CD8-positive, alpha-beta memory T cell (primary cell): ENCODE data around the gene CIB4. TPM values are rescaled to one million over a fixed set of nuclear protein-coding genes. Genes with fewer than 3 reads are reported as not detected.

Experiments
- CTCF ChIA-PET: fragments of 350-600 bp; sonication (Branson Sonifier 250); formaldehyde crosslinking; loops from one replicate; lab custom pipeline; 2021; ENCODE audit warnings: antibody characterized with exemption; lab: Charles Lee
- POLR2A ChIA-PET: fragments of 350-600 bp; sonication (Branson Sonifier 250); formaldehyde crosslinking; loops from one replicate; lab custom pipeline; 2021; ENCODE audit warnings: antibody characterized with exemption; lab: Charles Lee
- DNase-seq, 5 donors: peaks; one replicate each; pipeline versions ENCODE4 v3.0.0 to v3.0.0-alpha.2; 2020 to 2022; ENCODE audit warnings: mixed read lengths in 1 of 5
- H3K27ac ChIP-seq: one replicate; pipeline ENCODE4 v1.7.0; 2013; ENCODE audit warnings: low read depth, mild to moderate bottlenecking, low read length, moderate library complexity
- H3K27me3 ChIP-seq: 2 replicates; pipeline ENCODE4 v1.7.0; 2013; ENCODE audit warnings: low read length, mild to moderate bottlenecking; ENCODE audit not compliant: insufficient read depth, poor library complexity, severe bottlenecking
- H3K36me3 ChIP-seq: 2 replicates; pipeline ENCODE4 v1.7.0; 2013; ENCODE audit warnings: mild to moderate bottlenecking, low read length, moderate library complexity; ENCODE audit not compliant: insufficient read depth
- H3K4me1 ChIP-seq: 2 replicates; pipeline ENCODE4 v1.7.0; 2013; ENCODE audit warnings: mild to moderate bottlenecking, low read length, moderate library complexity; ENCODE audit not compliant: insufficient read depth
- H3K4me3 ChIP-seq: 2 replicates; pipeline ENCODE4 v1.7.0; 2013; ENCODE audit warnings: mild to moderate bottlenecking, low read length
- H3K9me3 ChIP-seq: 2 replicates; pipeline ENCODE4 v1.7.0; 2013; ENCODE audit warnings: mild to moderate bottlenecking, low read length
- H3K27ac Mint-ChIP-seq, 8 donors: one replicate each; pipeline ENCODE4 v1.8.0; 2020 to 2021; ENCODE audit warnings: mixed read lengths in 8 of 8, mild to moderate bottlenecking in 6 of 8, inconsistent platforms in 3 of 8, moderate library complexity in 3 of 8
- H3K27me3 Mint-ChIP-seq, 2 donors: one replicate each; pipeline ENCODE4 v1.8.0; 2020 to 2021; ENCODE audit warnings: mixed read lengths in 2 of 2, mild to moderate bottlenecking in 1 of 2, moderate library complexity in 1 of 2
- H3K36me3 Mint-ChIP-seq, 3 donors: one replicate each; pipeline ENCODE4 v1.8.0; 2020 to 2021; ENCODE audit warnings: mixed read lengths in 3 of 3, inconsistent platforms in 1 of 3, mild to moderate bottlenecking in 1 of 3
- H3K4me1 Mint-ChIP-seq, 3 donors: one replicate each; pipeline ENCODE4 v1.8.0; 2020 to 2021; ENCODE audit warnings: mixed read lengths in 3 of 3, inconsistent platforms in 1 of 3, mild to moderate bottlenecking in 1 of 3
- H3K4me3 Mint-ChIP-seq, 7 donors: one replicate each; pipeline ENCODE4 v1.8.0; 2020 to 2021; ENCODE audit warnings: mixed read lengths in 7 of 7, mild to moderate bottlenecking in 6 of 7, moderate library complexity in 4 of 7, inconsistent platforms in 2 of 7
- H3K9me3 Mint-ChIP-seq, 5 donors: one replicate each; pipeline ENCODE4 v1.8.0; 2020 to 2022; ENCODE audit warnings: mixed read lengths in 5 of 5, mild to moderate bottlenecking in 3 of 5, moderate library complexity in 2 of 5, inconsistent platforms in 1 of 5
- polyA plus RNA-seq: library from polyadenylated mRNA; unstranded; fragments of 300-500 nt; fragmentation: Illumina TruSeq; gene quantifications from one replicate; pipeline ENCODE4 v1.2.3, GENCODE V29; 2021
- total RNA-seq, 2 experiments: library from RNA; stranded (reverse); gene quantifications; one replicate each; pipeline ENCODE4 v1.2.3, GENCODE V29; 2021

The CIB4 gene
- total and polyA plus RNA-seq, 3 experiments from 2014 or later, result not detected

DNA sequence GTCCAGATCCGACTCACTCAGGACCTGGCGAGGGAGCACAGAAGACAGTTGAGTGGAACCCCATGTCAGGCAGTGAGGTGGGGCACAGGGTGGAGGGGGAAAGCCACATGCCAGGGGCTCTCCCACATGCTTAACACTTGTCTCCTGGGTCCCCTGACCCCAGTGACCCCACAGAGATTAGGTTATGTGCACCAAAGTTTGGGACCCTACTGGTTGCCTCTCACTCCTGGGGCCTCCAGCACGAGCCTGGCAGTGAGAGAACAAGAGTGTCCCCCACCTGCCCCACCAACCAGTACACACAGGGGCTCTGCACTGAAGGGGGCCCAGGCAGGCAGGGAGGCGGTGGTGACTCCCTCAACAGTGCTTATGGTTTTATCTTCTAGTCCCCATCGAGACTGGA, 58.3 kb downstream of the CIB4 start:
- H3K4me3 ChIP-seq, result no peak overlapping the region
- peaks cover 0 to 2% (median 0%) of the 10 kb centered on the region in 5 donors for H3K9me3 Mint-ChIP-seq
- H3K27me3 ChIP-seq, result no peaks in the 10 kb centered on the region

DNA sequence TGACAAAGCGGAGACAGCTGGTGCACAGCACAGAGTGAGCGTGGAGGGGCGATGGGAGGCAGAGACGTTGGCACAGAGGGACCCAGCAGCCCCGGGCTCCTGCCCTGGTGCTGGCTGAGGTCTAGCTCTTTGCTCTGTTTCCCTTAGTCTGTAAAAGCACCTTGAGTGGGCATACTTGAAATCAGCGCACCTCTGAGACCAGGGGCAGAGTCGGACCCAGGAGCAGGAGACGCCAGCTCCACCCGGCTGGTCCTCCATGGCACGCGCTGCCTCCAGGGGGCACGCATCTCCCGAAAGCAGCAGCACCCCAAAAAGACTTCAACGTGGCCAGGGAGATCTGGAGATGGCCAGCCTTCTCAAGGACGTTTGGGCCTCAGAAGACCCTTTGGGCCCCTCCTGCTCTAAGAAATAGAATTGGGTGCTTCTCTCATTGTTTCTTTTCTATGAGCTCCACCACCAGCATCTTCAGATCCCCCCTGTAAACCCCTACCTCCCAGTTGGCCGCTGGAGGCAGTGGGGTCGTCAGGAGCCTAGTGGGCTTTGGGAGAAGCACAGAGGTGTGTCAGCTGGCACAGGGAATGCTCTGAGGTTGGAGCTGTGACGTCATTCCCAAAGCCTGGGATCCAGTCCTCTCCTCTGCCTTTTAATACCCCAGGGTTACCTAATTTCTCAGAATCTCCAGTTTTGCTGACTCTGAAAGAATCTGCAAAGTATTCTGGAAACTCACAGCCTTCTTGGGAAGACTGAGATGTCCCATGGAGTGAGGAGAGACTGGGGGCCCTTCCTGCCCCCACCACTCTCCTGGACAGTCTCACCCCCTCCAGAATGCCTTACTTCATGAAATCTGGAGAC, 58.9 kb downstream of the CIB4 start:
- no peaks in the 10 kb centered on the region for H3K4me1 ChIP-seq
- CTCF ChIA-PET, result interaction anchor here (0.6 to 0.9 kb wide), 2 partner anchors 86 to 233 kb away, joined by 3 read pairs; no protein-coding TSS in a partner anchor
- no peaks in the 10 kb centered on the region for H3K36me3 ChIP-seq
- peaks cover 0 to 4% (median 2%) of the 10 kb centered on the region in 3 donors for H3K4me1 Mint-ChIP-seq
- peaks cover 17 to 59% of the 10 kb centered on the region in 2 donors for H3K27me3 Mint-ChIP-seq
- peaks cover 0 to 2% (median 0%) of the 10 kb centered on the region in 5 donors for H3K9me3 Mint-ChIP-seq
- no peaks in the 10 kb centered on the region for H3K9me3 ChIP-seq
- POLR2A ChIA-PET, result no interaction called here
- no peak overlapping the region for H3K27ac ChIP-seq
- no peak overlapping the region for H3K4me3 ChIP-seq
- H3K27me3 ChIP-seq, result no peaks in the 10 kb centered on the region
- DNase-seq, result no peak
- no peaks in the 10 kb centered on the region for H3K36me3 Mint-ChIP-seq
- no peak overlapping the region for H3K4me3 Mint-ChIP-seq
- H3K27ac Mint-ChIP-seq, result no peak overlapping the region

More for the DNA sequence above, 58.3 kb downstream of the CIB4 start:
- H3K27me3 Mint-ChIP-seq, result peaks cover 17 to 59% of the 10 kb centered on the region in 2 donors
- no peaks in the 10 kb centered on the region for H3K4me1 Mint-ChIP-seq
- no peak overlapping the region for H3K27ac Mint-ChIP-seq
- H3K9me3 ChIP-seq, result no peaks in the 10 kb centered on the region
- H3K4me1 ChIP-seq, result no peaks in the 10 kb centered on the region
- DNase-seq, result no peak
- ChIA-PET POLR2A (no interaction called here), CTCF (no interaction called here)
- H3K27ac ChIP-seq, result no peak overlapping the region
- no peaks in the 10 kb centered on the region for H3K36me3 ChIP-seq
- H3K36me3 Mint-ChIP-seq, result no peaks in the 10 kb centered on the region
- H3K4me3 Mint-ChIP-seq, result no peak overlapping the region

DNA sequence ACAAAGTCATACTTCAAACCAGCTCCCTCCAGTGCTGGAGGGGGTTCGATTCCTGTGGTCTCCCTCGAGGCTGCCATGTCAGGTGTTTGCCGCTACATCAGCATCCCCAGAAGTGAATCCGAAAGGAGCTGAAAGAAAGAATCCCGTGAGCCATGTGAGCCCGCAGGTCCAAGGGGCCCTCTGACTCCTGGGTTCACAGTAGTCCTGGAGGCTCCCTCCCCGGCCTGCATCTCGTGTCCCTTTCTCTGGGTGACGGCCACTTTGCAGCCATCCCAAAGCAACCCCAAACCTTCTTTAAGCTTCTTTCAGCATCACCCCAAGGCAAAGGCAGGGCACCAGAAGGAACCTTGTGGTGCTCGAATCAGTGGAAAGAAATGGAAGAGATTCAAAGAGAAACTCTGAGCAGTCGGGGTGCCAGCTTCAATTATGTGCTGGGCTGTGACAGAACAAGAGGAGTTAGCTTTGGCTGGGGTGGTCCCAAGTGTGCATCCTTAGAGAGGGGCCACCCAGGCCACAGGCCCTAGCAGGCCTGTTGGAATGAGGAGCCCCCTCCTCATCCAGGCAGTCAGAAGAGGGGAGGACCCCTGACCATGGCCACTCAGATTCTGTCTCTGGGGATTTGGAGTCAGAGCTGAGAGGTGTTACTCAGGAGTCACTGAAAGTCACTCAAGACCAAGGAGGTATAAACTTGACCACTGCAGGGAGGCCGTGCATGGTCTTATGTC, 59.7 kb downstream of the CIB4 start:
- Mint-ChIP-seq H3K36me3 (no peaks in the 10 kb centered on the region), H3K4me1 (peaks cover 0 to 4% (median 2%) of the 10 kb centered on the region in 3 donors), H3K9me3 (peaks cover 0 to 2% (median 0%) of the 10 kb centered on the region in 5 donors), H3K4me3 (no peak overlapping the region), H3K27ac (no peak overlapping the region), H3K27me3 (peaks cover 17 to 60% of the 10 kb centered on the region in 2 donors)
- H3K4me3 ChIP-seq, result no peak overlapping the region
- H3K27ac ChIP-seq, result no peak overlapping the region
- no peaks in the 10 kb centered on the region for H3K4me1 ChIP-seq
- no peaks in the 10 kb centered on the region for H3K9me3 ChIP-seq
- ChIA-PET POLR2A (no interaction called here), CTCF (interaction anchor here (0.6 to 0.9 kb wide), 2 partner anchors 85 to 232 kb away, joined by 3 read pairs; no protein-coding TSS in a partner anchor)
- no peaks in the 10 kb centered on the region for H3K36me3 ChIP-seq
- H3K27me3 ChIP-seq, result no peaks in the 10 kb centered on the region
- no peak for DNase-seq

DNA sequence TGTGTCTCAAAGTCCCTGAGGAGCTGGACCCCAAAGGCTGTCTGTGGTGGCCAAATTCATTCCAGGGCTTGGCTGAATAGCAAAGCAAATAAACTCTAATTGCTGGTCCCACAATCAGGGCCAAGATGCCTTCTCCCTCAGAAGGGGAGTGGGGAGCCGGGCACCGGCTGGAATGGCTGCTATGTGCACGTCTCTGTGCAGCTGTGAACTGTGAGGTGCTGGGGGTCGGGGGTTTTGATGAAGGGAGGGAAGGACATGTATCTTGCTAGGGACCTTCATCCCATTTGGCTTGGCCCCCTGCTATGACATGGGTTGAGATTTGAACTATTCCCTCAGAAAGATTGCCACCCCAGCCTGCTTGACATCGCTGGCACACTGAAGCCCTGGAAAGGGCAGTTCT, 60.4 kb downstream of the CIB4 start:
- Histone ChIP-seq H3K27me3 (no peaks in the 10 kb centered on the region), H3K9me3 (no peaks in the 10 kb centered on the region)

DNA sequence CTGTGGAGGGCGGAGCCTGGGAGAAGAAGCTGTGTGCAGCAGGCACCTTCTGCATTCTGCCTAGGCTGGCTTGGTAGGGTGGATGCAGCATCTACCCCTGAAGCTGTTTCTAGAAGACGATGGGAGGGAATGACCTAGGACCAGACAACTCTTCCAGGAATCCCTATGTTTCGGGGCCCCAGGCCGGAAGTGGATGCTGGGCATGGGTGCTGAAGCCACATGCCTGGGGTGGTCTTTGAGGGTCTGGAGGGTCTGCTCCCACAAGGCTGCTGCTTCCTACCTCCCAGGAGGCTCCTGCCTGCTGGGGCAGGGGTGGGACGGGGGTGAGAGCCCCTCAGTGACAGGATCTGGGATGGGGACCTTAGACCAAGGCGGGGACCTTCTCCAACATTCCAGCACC, 61.0 kb downstream of the CIB4 start:
- Mint-ChIP-seq H3K27me3 (peaks cover 10 to 51% of the 10 kb centered on the region in 2 donors), H3K9me3 (no peaks in the 10 kb centered on the region), H3K4me3 (no peak overlapping the region), H3K27ac (no peak overlapping the region), H3K36me3 (no peaks in the 10 kb centered on the region), H3K4me1 (peaks cover 0 to 4% (median 2%) of the 10 kb centered on the region in 3 donors)
- H3K27me3 ChIP-seq, result no peaks in the 10 kb centered on the region
- POLR2A ChIA-PET, result no interaction called here
- no peaks in the 10 kb centered on the region for H3K36me3 ChIP-seq
- no peak for DNase-seq
- no peaks in the 10 kb centered on the region for H3K4me1 ChIP-seq
- H3K4me3 ChIP-seq, result no peak overlapping the region
- no peak overlapping the region for H3K27ac ChIP-seq
- CTCF ChIA-PET, result no interaction called here
- no peaks in the 10 kb centered on the region for H3K9me3 ChIP-seq

More for the DNA sequence above, 60.4 kb downstream of the CIB4 start:
- H3K36me3 Mint-ChIP-seq, result no peaks in the 10 kb centered on the region
- H3K4me1 Mint-ChIP-seq, result peaks cover 0 to 4% (median 2%) of the 10 kb centered on the region in 3 donors
- H3K4me3 Mint-ChIP-seq, result no peak overlapping the region
- no peak for DNase-seq
- H3K9me3 Mint-ChIP-seq, result no peaks in the 10 kb centered on the region
- CTCF ChIA-PET, result no interaction called here
- no peaks in the 10 kb centered on the region for H3K36me3 ChIP-seq
- H3K27ac Mint-ChIP-seq, result no peak overlapping the region
- H3K27ac ChIP-seq, result no peak overlapping the region
- peaks cover 15 to 55% of the 10 kb centered on the region in 2 donors for H3K27me3 Mint-ChIP-seq
- no peaks in the 10 kb centered on the region for H3K4me1 ChIP-seq
- POLR2A ChIA-PET, result no interaction called here
- H3K4me3 ChIP-seq, result no peak overlapping the region

DNA sequence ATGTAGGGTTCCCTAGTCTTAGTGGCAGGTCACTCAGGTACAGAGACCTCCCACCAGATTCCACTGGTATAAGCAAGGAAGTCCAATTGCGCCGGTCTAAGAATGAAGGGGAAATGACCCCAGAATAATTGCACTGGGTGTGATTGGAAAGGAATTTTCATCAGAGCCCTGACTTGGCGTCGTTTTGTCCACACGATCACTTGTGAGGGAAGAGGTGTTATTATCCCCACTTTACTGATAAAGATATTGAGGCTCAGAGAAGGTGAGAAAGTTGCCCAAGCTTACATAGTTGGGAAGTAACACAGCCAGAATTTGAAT, 61.5 kb downstream of the CIB4 start:
- H3K9me3 Mint-ChIP-seq, result no peaks in the 10 kb centered on the region
- CTCF ChIA-PET, result no interaction called here
- H3K4me1 Mint-ChIP-seq, result peaks cover 0 to 4% (median 2%) of the 10 kb centered on the region in 3 donors

DNA sequence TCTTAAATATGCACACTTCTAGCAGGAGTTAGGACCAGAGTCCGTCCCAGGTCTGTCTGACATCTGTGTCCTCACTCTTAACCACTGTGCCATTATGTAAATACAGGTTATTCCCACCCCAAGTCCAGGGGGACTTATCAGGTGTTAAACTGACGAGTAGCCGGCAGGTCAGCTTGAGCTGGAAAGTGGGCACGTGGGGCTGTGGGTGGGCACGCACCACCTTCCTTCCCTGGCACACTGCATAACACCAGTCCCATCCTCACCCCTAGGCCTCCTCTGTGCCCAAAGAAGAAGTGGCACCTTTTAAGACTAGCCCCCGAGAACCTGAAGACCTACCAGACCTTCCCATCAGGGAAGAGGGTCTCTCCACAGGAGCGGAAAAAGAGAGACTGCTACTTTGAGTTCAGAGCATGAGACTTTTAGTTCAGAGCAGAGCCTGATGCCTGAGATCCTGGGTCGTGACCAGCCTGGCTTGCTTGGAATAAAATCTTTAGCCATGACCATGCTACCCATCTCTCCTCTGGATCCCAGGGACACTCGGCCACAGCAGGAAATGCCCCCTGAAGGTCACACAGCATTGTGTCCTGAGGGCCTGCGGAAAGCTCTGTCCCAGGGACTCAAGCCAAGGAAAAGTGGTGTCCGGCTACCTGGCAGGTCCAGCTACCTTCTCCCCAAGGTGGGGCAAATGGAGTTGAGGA, 62.0 kb downstream of the CIB4 start:
- ChIA-PET CTCF (interaction anchor here (1.7 to 2.2 kb wide), 3 partner anchors 12 to 56 kb away, joined by 4 to 8 read pairs (median 7); a partner anchor contains a TSS), POLR2A (no interaction called here)
- Histone ChIP-seq H3K27me3 (no peaks in the 10 kb centered on the region), H3K9me3 (no peaks in the 10 kb centered on the region), H3K4me1 (no peaks in the 10 kb centered on the region), H3K27ac (no peak overlapping the region), H3K36me3 (no peaks in the 10 kb centered on the region), H3K4me3 (no peak overlapping the region)
- Mint-ChIP-seq H3K4me3 (no peak overlapping the region), H3K27me3 (peaks cover 8 to 50% of the 10 kb centered on the region in 2 donors), H3K27ac (no peak overlapping the region), H3K36me3 (no peaks in the 10 kb centered on the region), H3K9me3 (no peaks in the 10 kb centered on the region), H3K4me1 (peaks cover 0 to 4% (median 2%) of the 10 kb centered on the region in 3 donors)
- no peak for DNase-seq

More for the DNA sequence above, 61.5 kb downstream of the CIB4 start:
- H3K36me3 ChIP-seq, result no peaks in the 10 kb centered on the region
- Mint-ChIP-seq H3K27me3 (peaks cover 10 to 48% of the 10 kb centered on the region in 2 donors), H3K27ac (no peak overlapping the region), H3K36me3 (no peaks in the 10 kb centered on the region), H3K4me3 (no peak overlapping the region)
- no peaks in the 10 kb centered on the region for H3K27me3 ChIP-seq
- no peak overlapping the region for H3K4me3 ChIP-seq
- no peak for DNase-seq
- H3K9me3 ChIP-seq, result no peaks in the 10 kb centered on the region
- H3K4me1 ChIP-seq, result no peaks in the 10 kb centered on the region
- POLR2A ChIA-PET, result no interaction called here
- H3K27ac ChIP-seq, result no peak overlapping the region
